Ovary (tissue), 9 donors: ENCODE measurements around the gene ASB4. TPM values are rescaled to one million over a fixed set of nuclear protein-coding genes. Genes with fewer than 3 reads are reported as not detected.

Experiments used
- DNase-seq, 5 donors: peaks; one replicate each; pipeline ENCODE4 v3.0.0-alpha.2; 2019 to 2020
- H3K27ac ChIP-seq, 2 donors: fragments of 200-600 bp; one replicate each; pipeline versions ENCODE4 v1.5.1 to v1.8.0; 2019 to 2022
- H3K27me3 ChIP-seq: fragments of 200-600 bp; one replicate; pipeline ENCODE4 v1.8.0; 2022
- H3K36me3 ChIP-seq: fragments of 200-600 bp; sonication (generic); one replicate; pipeline ENCODE4 v1.5.1; 2019
- H3K4me1 ChIP-seq: one replicate; pipeline ENCODE4 v1.8.1; 2013; ENCODE audit warnings: mild to moderate bottlenecking, moderate library complexity; ENCODE audit not compliant: insufficient read depth
- H3K4me3 ChIP-seq: fragments of 200-600 bp; sonication (generic); one replicate; pipeline ENCODE4 v1.5.1; 2017
- H3K9me3 ChIP-seq, 2 donors: fragments of 200-600 bp in 1 of 2; sonication (generic) in 1 of 2; one replicate each; pipeline versions ENCODE4 v1.5.1 to v1.8.1; 2013 to 2019; ENCODE audit warnings: mild to moderate bottlenecking in 1 of 2, moderate library complexity in 1 of 2
- EP300 ChIP-seq: sonication (generic); formaldehyde crosslinking; IDR thresholded peaks from one replicate; pipeline ENCODE4 v1.6.1; 2017; ENCODE audit warnings: antibody characterized with exemption
- POLR2A ChIP-seq: fragments of 450-650 bp; IDR thresholded peaks from one replicate; pipeline ENCODE4 v1.6.1; 2017; ENCODE audit warnings: antibody characterized with exemption, mild to moderate bottlenecking, moderate library complexity
- WGBS, 3 donors: extraction: QIAGEN DNeasy Blood & Tissue Kit in 1 of 3; methylation state at CpG; one replicate each; pipeline versions ENCODE4 v1.1.5 to v1.1.7; 2013 to 2017; 5-methylcytosine and 5-hydroxymethylcytosine counted together
- intact Hi-C, 4 donors: fragments of 100-400 bp; cut with DNase I; formaldehyde crosslinking; loops; one replicate each; pipeline versions ENCODE4 v1.11.0 to v1.15.1; 2022 to 2023
- polyA plus RNA-seq, 2 donors: library from polyadenylated mRNA; stranded (reverse); fragments of 200-250 nt in 1 of 2; fragments of 350-450 nt in 1 of 2; fragmentation: Illumina TruSeq in 1 of 2; extraction: RNeasy Lipid Tissue Mini Kit (QIAGEN cat#74804) in 1 of 2; gene quantifications; one replicate each; pipeline ENCODE4 v1.2.3, GENCODE V29; 2013 to 2014
- total RNA-seq, 7 donors: library from RNA; depleted of rRNA in 2 of 7; stranded (reverse); fragments of >200 nt in 2 of 7; fragmentation: NEBNext Ultra II Directional in 3 of 7; extraction: Animal tissue kit (Norgen Biotek cat#: 25700) in 3 of 7; gene quantifications; one replicate each; pipeline versions ENCODE4 v1.1.0 to v1.2.4, GENCODE V29; 2016 to 2023
- TF ChIP-seq, protein P1 (sequence below), 3 donors: fragments of 450-650 bp in 2 of 3; fragments of 200-600 bp in 1 of 3; IDR thresholded peaks; one replicate each; pipeline versions ENCODE4 v1.5.1 to v1.8.0; 2016 to 2022; ENCODE audit warnings: antibody characterized with exemption in 3 of 3, mild to moderate bottlenecking in 1 of 3
- donor health status: DM: no; HTN: no; CAD: no; lungs with moderate emphysema.
- donor health status: DM: no; HTN: no; CAD: no.
- donor health status: Bipolar disorder and iron deficiency.
- donor health status: DM: yes; HTN: yes; CAD: no.
- donor health status: DM: no; HTN: no; CAD: no.
- donor health status: DM: yes; HTN: yes; CAD: no.

Gene ASB4
- total and polyA plus RNA-seq, 9 donors, result 0.11 to 2.0 (median 0.24) TPM

DNA sequence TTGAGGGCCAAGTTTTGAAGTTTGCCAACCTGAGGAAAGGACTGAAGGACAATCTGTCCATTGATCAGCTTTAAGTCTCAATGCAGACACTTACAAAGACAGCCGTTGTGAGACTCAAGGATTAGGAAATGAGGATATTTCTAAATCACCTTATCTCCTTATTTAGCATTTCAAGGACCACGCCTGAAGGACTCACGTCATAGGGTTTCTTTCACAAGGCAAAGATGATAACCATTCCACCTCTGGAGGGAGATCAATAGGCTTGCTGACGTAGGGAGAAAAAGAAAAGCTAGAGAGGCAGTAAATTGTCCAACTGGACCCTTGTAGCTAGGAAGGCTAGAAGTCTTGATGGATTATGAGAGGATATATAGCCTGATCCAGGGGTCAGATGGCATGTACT lies 3.3 kb upstream of the ASB4 start:
- no peaks in the 10 kb centered on the region for H3K27me3 ChIP-seq
- H3K4me1 ChIP-seq, result peaks cover 3% of the 10 kb centered on the region
- no peak overlapping the region for H3K4me3 ChIP-seq
- DNase-seq, result no peak
- H3K36me3 ChIP-seq, result no peaks in the 10 kb centered on the region
- no peak for TF ChIP-seq EP300
- TF ChIP-seq POLR2A, result no peak
- TF ChIP-seq, protein P1, sequence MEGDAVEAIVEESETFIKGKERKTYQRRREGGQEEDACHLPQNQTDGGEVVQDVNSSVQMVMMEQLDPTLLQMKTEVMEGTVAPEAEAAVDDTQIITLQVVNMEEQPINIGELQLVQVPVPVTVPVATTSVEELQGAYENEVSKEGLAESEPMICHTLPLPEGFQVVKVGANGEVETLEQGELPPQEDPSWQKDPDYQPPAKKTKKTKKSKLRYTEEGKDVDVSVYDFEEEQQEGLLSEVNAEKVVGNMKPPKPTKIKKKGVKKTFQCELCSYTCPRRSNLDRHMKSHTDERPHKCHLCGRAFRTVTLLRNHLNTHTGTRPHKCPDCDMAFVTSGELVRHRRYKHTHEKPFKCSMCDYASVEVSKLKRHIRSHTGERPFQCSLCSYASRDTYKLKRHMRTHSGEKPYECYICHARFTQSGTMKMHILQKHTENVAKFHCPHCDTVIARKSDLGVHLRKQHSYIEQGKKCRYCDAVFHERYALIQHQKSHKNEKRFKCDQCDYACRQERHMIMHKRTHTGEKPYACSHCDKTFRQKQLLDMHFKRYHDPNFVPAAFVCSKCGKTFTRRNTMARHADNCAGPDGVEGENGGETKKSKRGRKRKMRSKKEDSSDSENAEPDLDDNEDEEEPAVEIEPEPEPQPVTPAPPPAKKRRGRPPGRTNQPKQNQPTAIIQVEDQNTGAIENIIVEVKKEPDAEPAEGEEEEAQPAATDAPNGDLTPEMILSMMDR (IDR thresholded peaks at IDR 0.05), result no peak
- WGBS, 3 donors, result 81 to 85% (median 85%) methylated on average over 4 of the region's 4 CpGs
- no peak overlapping the region for H3K27ac ChIP-seq
- intact Hi-C loops, result no loop called here
- no peaks in the 10 kb centered on the region for H3K9me3 ChIP-seq

DNA sequence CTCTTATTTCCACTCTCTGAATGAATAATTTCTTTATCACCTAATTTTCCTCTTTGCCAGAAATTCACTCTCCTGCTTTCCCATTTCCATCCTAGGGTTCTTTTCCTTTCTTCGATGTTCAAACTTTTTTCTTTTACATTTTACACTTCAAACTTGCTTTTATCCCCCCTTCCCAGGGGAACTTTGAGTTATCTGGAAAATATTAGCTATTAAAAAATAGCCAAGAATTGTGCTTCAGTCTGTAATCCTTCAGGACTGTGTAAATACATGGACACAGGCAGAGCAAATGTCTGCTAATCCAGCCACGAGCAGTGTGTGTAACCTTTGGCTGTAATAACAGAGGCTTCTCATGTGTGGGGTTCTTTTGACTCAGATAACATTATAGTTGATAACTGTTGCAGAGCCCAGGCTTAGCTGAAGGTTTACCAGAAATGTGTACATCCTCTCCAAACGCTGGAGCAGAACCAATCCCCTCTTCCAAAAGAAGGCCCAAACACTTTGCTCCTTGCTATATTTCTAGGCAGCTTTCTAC lies 4.6 kb downstream of the ASB4 start:
- intact Hi-C loops, result no loop called here
- WGBS, 3 donors, result 23 to 36% (median 33%) methylated on average over 3 of the region's 3 CpGs
- DNase-seq, result no peak
- Histone ChIP-seq H3K27ac (no peak overlapping the region), H3K27me3 (no peaks in the 10 kb centered on the region), H3K36me3 (no peaks in the 10 kb centered on the region), H3K4me1 (no peaks in the 10 kb centered on the region), H3K9me3 (no peaks in the 10 kb centered on the region), H3K4me3 (no peak overlapping the region)
- TF ChIP-seq, protein P1 (IDR thresholded peaks at IDR 0.05), result no peak
- no peak for TF ChIP-seq POLR2A
- no peak for TF ChIP-seq EP300

DNA sequence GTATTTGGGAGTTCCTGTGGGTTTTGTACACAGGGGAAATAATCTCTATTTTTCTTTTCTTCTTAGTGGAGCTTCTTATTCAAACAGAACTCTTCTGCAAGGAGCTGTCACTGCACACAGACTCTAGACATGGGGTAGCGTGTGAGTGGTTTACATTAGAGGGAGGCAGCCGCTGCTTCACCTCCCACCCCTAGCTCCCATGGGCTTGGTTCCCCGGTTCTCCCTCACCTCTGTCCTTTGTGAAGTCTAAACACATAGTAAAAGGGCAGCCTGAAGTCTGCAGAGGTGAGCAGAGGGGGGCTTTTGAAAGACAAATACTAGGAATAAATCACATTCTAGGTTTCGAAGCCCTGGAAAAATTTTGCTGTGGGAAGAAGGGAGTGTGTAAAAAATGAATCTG lies 5.5 kb downstream of the ASB4 start:
- intact Hi-C loops, result no loop called here
- Histone ChIP-seq H3K4me1 (no peaks in the 10 kb centered on the region), H3K4me3 (no peak overlapping the region), H3K27me3 (no peaks in the 10 kb centered on the region), H3K9me3 (no peaks in the 10 kb centered on the region), H3K27ac (no peak overlapping the region), H3K36me3 (no peaks in the 10 kb centered on the region)
- no peak for DNase-seq
- WGBS, 3 donors, result 58 to 72% (median 70%) methylated on average over 4 of the region's 4 CpGs
- TF ChIP-seq, protein P1 (IDR thresholded peaks at IDR 0.05), result no peak
- TF ChIP-seq EP300, result no peak
- TF ChIP-seq POLR2A, result no peak

DNA sequence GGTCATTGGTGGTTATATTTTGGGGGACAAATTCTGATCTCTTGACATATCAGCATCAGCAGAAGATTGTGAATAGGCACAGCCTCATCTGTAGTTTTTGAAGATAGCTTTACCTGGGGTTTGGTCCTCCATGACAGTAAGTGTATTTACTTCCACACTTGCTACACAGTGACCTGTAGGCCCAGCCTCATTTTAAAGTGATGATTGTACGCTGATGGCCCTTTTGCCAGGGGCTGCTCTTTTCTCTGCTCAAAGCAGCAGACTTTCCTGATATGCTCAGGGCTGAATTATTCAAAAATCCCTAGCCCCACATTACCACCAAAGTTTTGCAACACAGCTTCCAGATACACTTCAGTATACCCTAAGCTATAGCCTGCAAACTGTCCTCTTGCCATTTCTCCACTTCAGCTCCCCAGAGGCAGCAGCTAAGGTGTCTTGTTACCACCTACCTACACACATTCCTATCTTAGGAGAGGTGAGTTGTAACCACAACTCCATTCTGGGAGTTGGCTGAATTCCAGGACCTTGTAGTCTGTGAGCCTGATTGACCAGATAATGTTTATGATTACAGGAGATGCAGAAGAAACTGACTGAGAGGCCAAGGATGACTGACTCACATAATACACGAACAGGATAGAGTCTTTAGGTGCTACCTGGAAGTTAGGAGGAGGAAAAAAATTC lies 6.0 kb downstream of the ASB4 start:
- TF ChIP-seq EP300 (no peak), POLR2A (no peak)
- TF ChIP-seq, protein P1 (IDR thresholded peaks at IDR 0.05), result no peak
- Histone ChIP-seq H3K9me3 (no peaks in the 10 kb centered on the region), H3K4me1 (no peaks in the 10 kb centered on the region), H3K27me3 (no peaks in the 10 kb centered on the region), H3K4me3 (no peak overlapping the region), H3K36me3 (no peaks in the 10 kb centered on the region), H3K27ac (no peak overlapping the region)
- DNase-seq, result no peak
- 82 to 87% (median 82%) methylated on average over 2 of the region's 2 CpGs for WGBS, 3 donors
- intact Hi-C loops, result no loop called here
